Heart left ventricle (tissue), 16 donors: ENCODE data around the gene BUB1B. TPM values are rescaled to one million over a fixed set of nuclear protein-coding genes. Genes with fewer than 3 reads are reported as not detected.

ENCODE experiments used
- ATAC-seq, 4 donors: fragments of 200-7000 bp; cut with Tn5 transposase; one replicate each; pipeline ENCODE4 v1.9.1; 2020 to 2022; ENCODE audit warnings: moderate library complexity in 4 of 4, mild to moderate bottlenecking in 3 of 4, moderate number of reproducible peaks in 1 of 4
- DNase-seq, 5 donors: peaks; one replicate each; pipeline ENCODE4 v3.0.0-alpha.2; 2020
- H3K27ac ChIP-seq, 12 donors: fragments of 200-600 bp; sonication (generic) in 4 of 12; one replicate each; pipeline versions ENCODE4 v1.5.0 to v1.8.0; 2016 to 2022; ENCODE audit warnings: mild to moderate bottlenecking in 2 of 12
- H3K27me3 ChIP-seq, 9 donors: fragments of 200-600 bp; sonication (generic) in 2 of 9; one replicate each; pipeline versions ENCODE4 v1.5.1 to v1.8.0; 2016 to 2022; ENCODE audit warnings: mild to moderate bottlenecking in 3 of 9
- H3K36me3 ChIP-seq, 9 donors: fragments of 200-600 bp; sonication (generic) in 2 of 9; one replicate each; pipeline versions ENCODE4 v1.5.0 to v1.8.0; 2018 to 2022; ENCODE audit warnings: mild to moderate bottlenecking in 2 of 9
- H3K4me1 ChIP-seq, 12 donors: fragments of 200-600 bp; sonication (generic) in 4 of 12; one replicate each; pipeline versions ENCODE4 v1.5.0 to v1.8.0; 2016 to 2022; ENCODE audit warnings: mild to moderate bottlenecking in 3 of 12
- H3K4me3 ChIP-seq, 12 donors: fragments of 200-600 bp; sonication (generic) in 4 of 12; one replicate each; pipeline versions ENCODE4 v1.5.0 to v1.8.0; 2017 to 2022; ENCODE audit warnings: mild to moderate bottlenecking in 9 of 12, moderate library complexity in 4 of 12
- H3K9me3 ChIP-seq, 12 donors: fragments of 200-600 bp; sonication (generic) in 4 of 12; one replicate each; pipeline versions ENCODE4 v1.5.0 to v1.8.0; 2016 to 2022; ENCODE audit warnings: mild to moderate bottlenecking in 1 of 12
- POLR2A ChIP-seq, 2 donors: fragments of 450-650 bp; IDR thresholded peaks; one replicate each; pipeline ENCODE4 v1.6.1; 2017; ENCODE audit warnings: antibody characterized with exemption in 2 of 2, mild to moderate bottlenecking in 2 of 2, moderate library complexity in 2 of 2
- WGBS, 4 donors: extraction: QIAGEN DNeasy Blood & Tissue Kit in 2 of 4; methylation state at CpG; one replicate each; pipeline versions ENCODE4 v1.1.5 to v1.1.7; 2013 to 2018; 5-methylcytosine and 5-hydroxymethylcytosine counted together
- intact Hi-C, 10 donors: fragments of 100-400 bp; cut with DNase I; formaldehyde crosslinking; loops; one replicate each; pipeline versions ENCODE4 v1.11.1 to v1.14.2; 2022
- polyA plus RNA-seq, 2 donors: library from polyadenylated mRNA; stranded (reverse); fragments of 200-250 nt; gene quantifications; one replicate each; pipeline ENCODE4 v1.2.3, GENCODE V29; 2013
- total RNA-seq, 9 donors: library from RNA; depleted of rRNA in 2 of 9; stranded (reverse); fragments of >200 nt in 2 of 9; fragmentation: NEBNext Ultra II Directional in 3 of 9; extraction: Animal tissue kit (Norgen Biotek cat#: 25700) in 3 of 9; gene quantifications; one replicate each; pipeline versions ENCODE4 v1.1.0 to v1.2.4, GENCODE V29; 2016 to 2023
- TF ChIP-seq, protein P1 (sequence below), 12 donors: fragments of 200-600 bp; sonication (generic) in 4 of 12; IDR thresholded peaks; one replicate each; pipeline versions ENCODE4 v1.5.0 to v1.8.0; 2018 to 2022; ENCODE audit warnings: antibody characterized with exemption in 12 of 12, mild to moderate bottlenecking in 5 of 12
- donor health status: ischemic (EF 13 %, LVEDD 7.1; RV severe dilation, severe dysfunction).
- donor health status: healthy with polysubstance abuse.
- donor health status: DM: no; HTN: yes; CAD: no.
- donor health status: DM: no; HTN: no; CAD: no.
- donor health status: ischemic (EF 25% LVEDD 6.9; RV normal size, moderate dysfunction).
- donor health status: ischemic (EF 25% LVEDD 5.7; RV mildly dilated, moderate dysfunction).
- donor health status: healthy.
- donor health status: DM: yes; HTN: yes; CAD: no.
- donor health status: ischemic (EF 35%, LVEDD 5.7; RV mildly dilated, moderate dysfunction).
- donor health status: nonischemic (EF 11% LVEDD 7.7; RV severe dilation, severe dysfunction).
- donor health status: DM: yes; HTN: yes; CAD: no.
- donor health status: PGD.
- donor health status: ischemic (EF 29% LVEDD 5.4; RV normal size, mild dysfunction).
- donor health status: nonischemic (EF 23%, LVEDD 6.1; RV moderate dilation, normal function).

The BUB1B gene
- total and polyA plus RNA-seq, 11 donors, result 0.11 to 6.4 (median 0.76) TPM; not detected in 1

- H3K4me3 ChIP-seq, result no peak overlapping the region
- H3K9me3 ChIP-seq, result no peaks in the 10 kb centered on the region
- TF ChIP-seq, protein P1, sequence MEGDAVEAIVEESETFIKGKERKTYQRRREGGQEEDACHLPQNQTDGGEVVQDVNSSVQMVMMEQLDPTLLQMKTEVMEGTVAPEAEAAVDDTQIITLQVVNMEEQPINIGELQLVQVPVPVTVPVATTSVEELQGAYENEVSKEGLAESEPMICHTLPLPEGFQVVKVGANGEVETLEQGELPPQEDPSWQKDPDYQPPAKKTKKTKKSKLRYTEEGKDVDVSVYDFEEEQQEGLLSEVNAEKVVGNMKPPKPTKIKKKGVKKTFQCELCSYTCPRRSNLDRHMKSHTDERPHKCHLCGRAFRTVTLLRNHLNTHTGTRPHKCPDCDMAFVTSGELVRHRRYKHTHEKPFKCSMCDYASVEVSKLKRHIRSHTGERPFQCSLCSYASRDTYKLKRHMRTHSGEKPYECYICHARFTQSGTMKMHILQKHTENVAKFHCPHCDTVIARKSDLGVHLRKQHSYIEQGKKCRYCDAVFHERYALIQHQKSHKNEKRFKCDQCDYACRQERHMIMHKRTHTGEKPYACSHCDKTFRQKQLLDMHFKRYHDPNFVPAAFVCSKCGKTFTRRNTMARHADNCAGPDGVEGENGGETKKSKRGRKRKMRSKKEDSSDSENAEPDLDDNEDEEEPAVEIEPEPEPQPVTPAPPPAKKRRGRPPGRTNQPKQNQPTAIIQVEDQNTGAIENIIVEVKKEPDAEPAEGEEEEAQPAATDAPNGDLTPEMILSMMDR (IDR thresholded peaks at IDR 0.05), result no peak
- TF ChIP-seq POLR2A (IDR thresholded peaks at IDR 0.05), result no peak
- H3K4me1 ChIP-seq, result peaks cover 0 to 10% (median 3%) of the 10 kb centered on the region in 12 donors
- no peak overlapping the region for H3K27ac ChIP-seq
- WGBS, 4 donors, result 87 to 93% (median 90%) methylated on average over 10 to 14 of the region's 14 CpGs
- intact Hi-C loops, result no loop called here
- ATAC-seq (no peak), DNase-seq (no peak)
- no peaks in the 10 kb centered on the region for H3K36me3 ChIP-seq
- H3K27me3 ChIP-seq, result peaks cover 0 to 19% (median 0%) of the 10 kb centered on the region in 9 donors
Measured at GRCh38 chr15:40241269-40242212, 80.7 kb downstream of the BUB1B start.

GRCh38 chr15:40242213-40242599 is 81.3 kb downstream of the BUB1B start:
- peaks cover 0 to 19% (median 0%) of the 10 kb centered on the region in 9 donors for H3K27me3 ChIP-seq
- TF ChIP-seq, protein P1 (IDR thresholded peaks at IDR 0.05), result no peak
- no peak for TF ChIP-seq POLR2A (IDR thresholded peaks at IDR 0.05)
- WGBS, 4 donors, result 92 to 95% (median 93%) methylated on average over 10 of the region's 10 CpGs
- DNase-seq, result no peak
- H3K36me3 ChIP-seq, result no peaks in the 10 kb centered on the region
- no peaks in the 10 kb centered on the region for H3K9me3 ChIP-seq
- peaks cover 0 to 10% (median 3%) of the 10 kb centered on the region in 12 donors for H3K4me1 ChIP-seq
- H3K27ac ChIP-seq, result no peak overlapping the region
- intact Hi-C loops, result no loop called here
- H3K4me3 ChIP-seq, result no peak overlapping the region
- ATAC-seq, result no peak

- ATAC-seq (no peak), DNase-seq (no peak)
- intact Hi-C loops, result no loop called here
- TF ChIP-seq POLR2A (IDR thresholded peaks at IDR 0.05), result no peak
- TF ChIP-seq, protein P1 (IDR thresholded peaks at IDR 0.05), result no peak
- Histone ChIP-seq H3K27ac (no peak overlapping the region), H3K4me1 (peaks cover 0 to 10% (median 3%) of the 10 kb centered on the region in 12 donors), H3K27me3 (peaks cover 0 to 19% (median 0%) of the 10 kb centered on the region in 9 donors), H3K9me3 (no peaks in the 10 kb centered on the region), H3K36me3 (no peaks in the 10 kb centered on the region), H3K4me3 (no peak overlapping the region)
- 86 to 93% (median 90%) methylated on average over 5 of the region's 5 CpGs for WGBS, 4 donors
Measured at GRCh38 chr15:40242601-40243000, 81.7 kb downstream of the BUB1B start.

GRCh38 chr15:40243126-40243810 is 82.4 kb downstream of the BUB1B start:
- intact Hi-C loops, result no loop called here
- peaks cover 0 to 16% (median 0%) of the 10 kb centered on the region in 9 donors for H3K27me3 ChIP-seq
- H3K36me3 ChIP-seq, result no peaks in the 10 kb centered on the region
- 68 to 73% (median 69%) methylated on average over 9 of the region's 9 CpGs for WGBS, 4 donors
- no peak for ATAC-seq
- no peak overlapping the region for H3K4me3 ChIP-seq
- no peak for DNase-seq
- no peak for TF ChIP-seq POLR2A (IDR thresholded peaks at IDR 0.05)
- TF ChIP-seq, protein P1 (IDR thresholded peaks at IDR 0.05), result no peak
- no peaks in the 10 kb centered on the region for H3K9me3 ChIP-seq
- H3K27ac ChIP-seq, result no peak overlapping the region
- peaks cover 0 to 10% (median 3%) of the 10 kb centered on the region in 12 donors for H3K4me1 ChIP-seq
